Peyer's patch (tissue), 4 donors: ENCODE results near the gene MPHOSPH10.

ENCODE experiments used
- CTCF ChIP-seq, 6 experiments: fragments of 450-650 bp in 4 of 6; fragments of 200-600 bp in 2 of 6; sonication (generic) in 1 of 6; IDR thresholded peaks; one replicate each; pipeline ENCODE4 v1.5.1; 2017 to 2019; ENCODE audit warnings: antibody characterized with exemption in 6 of 6, mild to moderate bottlenecking in 3 of 6, moderate library complexity in 1 of 6
- POLR2A ChIP-seq, 2 donors: fragments of 450-650 bp; IDR thresholded peaks; one replicate each; pipeline ENCODE4 v1.5.1; 2017; ENCODE audit warnings: antibody characterized with exemption in 2 of 2, mild to moderate bottlenecking in 2 of 2, moderate library complexity in 2 of 2

DNA sequence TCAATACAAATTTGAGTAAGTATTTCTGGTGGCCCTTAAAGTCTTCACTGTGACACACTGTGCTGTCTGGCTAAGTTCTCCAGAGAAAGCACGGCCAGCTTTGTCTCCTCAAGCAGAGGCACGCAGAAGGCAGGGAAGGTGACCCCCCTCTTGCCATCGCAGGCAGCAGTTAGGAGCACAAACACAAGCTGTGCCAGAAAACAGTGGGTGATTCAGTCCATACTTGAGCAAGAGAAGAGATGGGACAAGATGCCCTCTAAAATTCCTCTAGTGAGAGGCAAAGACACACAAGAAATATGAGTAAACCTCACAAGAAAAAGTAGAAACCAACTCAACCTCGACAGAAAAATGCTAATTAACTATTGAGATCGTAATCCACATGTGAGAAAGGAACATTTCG, 10.2 kb upstream of the MPHOSPH10 start:
- no peak for TF ChIP-seq CTCF (IDR thresholded peaks at IDR 0.05)
- TF ChIP-seq POLR2A (IDR thresholded peaks at IDR 0.05): no peak
